Panc1 (cell line): ENCODE data around the gene PYM1. TPM values are rescaled to one million over a fixed set of nuclear protein-coding genes. Genes with fewer than 3 reads are reported as not detected.

ENCODE experiments used
- ATAC-seq: fragments of 200-7000 bp; cut with Tn5 transposase; 2 replicates; pipeline ENCODE4 v1.9.1; 2020; ENCODE audit warnings: mild to moderate bottlenecking, moderate library complexity
- BruUV-seq: library from RNA; stranded (reverse); fragments of 400-500 nt; replicated peaks from 2 replicates; lab custom pipeline; 2021; lab: Mats Ljungman, UMichigan
- CTCF ChIA-PET: fragments of 300-600 bp; sonication (Branson Sonifier 250); formaldehyde crosslinking; loops from one replicate; lab custom pipeline; 2022; ENCODE audit warnings: antibody characterized with exemption; lab: Charles Lee
- POLR2A ChIA-PET: fragments of 300-600 bp; sonication (Branson Sonifier 250); formaldehyde crosslinking; loops from one replicate; lab custom pipeline; 2022; ENCODE audit warnings: antibody characterized with exemption; lab: Charles Lee
- DNase-seq: peaks from one replicate; pipeline ENCODE4 v3.0.0-alpha.2; 2010; ENCODE audit warnings: low read depth, low spot score
- H3K27ac ChIP-seq: 2 replicates; pipeline ENCODE4 v1.5.1; 2011; ENCODE audit warnings: mild to moderate bottlenecking, low read length, inconsistent platforms
- H3K27me3 ChIP-seq: fragments of 200-500 bp; sonication (Bioruptor generic); 2 replicates; pipeline ENCODE4 v1.6.0; 2014; ENCODE audit warnings: low read length, inconsistent platforms; ENCODE audit not compliant: control insufficient read depth, insufficient read depth
- H3K36me3 ChIP-seq: fragments of 200-500 bp; sonication (Bioruptor generic); 2 replicates; pipeline ENCODE4 v1.5.1; 2014; ENCODE audit warnings: inconsistent platforms, mild to moderate bottlenecking, low read length, moderate library complexity; ENCODE audit not compliant: control insufficient read depth, insufficient read depth
- H3K4me1 ChIP-seq: 2 replicates; pipeline ENCODE4 v1.5.1; 2011; ENCODE audit warnings: inconsistent platforms, mild to moderate bottlenecking, low read length, moderate library complexity; ENCODE audit not compliant: control insufficient read depth, insufficient read depth
- H3K4me3 ChIP-seq, 2 experiments: 2 replicates each; pipeline ENCODE4 v1.5.1; 2011 to 2012; ENCODE audit warnings: low read depth in 2 of 2, low read length in 2 of 2, mild to moderate bottlenecking in 2 of 2, inconsistent platforms in 1 of 2, moderate library complexity in 1 of 2
- H3K9me3 ChIP-seq: fragments of 200-500 bp; sonication (Bioruptor generic); 2 replicates; pipeline ENCODE4 v1.5.1; 2014; ENCODE audit warnings: low read depth, mild to moderate bottlenecking, inconsistent platforms, low read length, moderate library complexity; ENCODE audit not compliant: control insufficient read depth, insufficient read depth
- CTCF ChIP-seq: fragments of 450-650 bp; IDR thresholded peaks from 2 replicates; pipeline ENCODE4 v1.5.1; 2017; ENCODE audit warnings: mild to moderate bottlenecking
- POLR2AphosphoS5 ChIP-seq: IDR thresholded peaks from 2 replicates; pipeline ENCODE4 v1.6.1; 2012; ENCODE audit warnings: mild to moderate bottlenecking, low read depth, low read length, moderate library complexity
- REST ChIP-seq, 2 experiments: IDR thresholded peaks; 2 replicates each; pipeline ENCODE4 v1.6.1; 2011 to 2012; ENCODE audit warnings: low read depth in 2 of 2, control low read depth in 1 of 2, low read length in 1 of 2, mild to moderate bottlenecking in 1 of 2, moderate library complexity in 1 of 2; ENCODE audit not compliant: insufficient read depth in 1 of 2
- SIN3A ChIP-seq: IDR thresholded peaks from 2 replicates; pipeline ENCODE4 v1.6.1; 2012; ENCODE audit warnings: low read depth, mild to moderate bottlenecking, low read length, moderate library complexity, borderline replicate concordance; ENCODE audit not compliant: insufficient read depth
- TCF7L2 ChIP-seq: IDR thresholded peaks from 2 replicates; pipeline ENCODE4 v1.6.1; 2011; ENCODE audit warnings: mild to moderate bottlenecking, low read depth, low read length, inconsistent platforms
- in situ Hi-C: cut with HindIII; loops from 2 replicates; pipeline ENCODE4 v1.10.0; 2016; ENCODE audit warnings: low sequenced_read_pairs, low pct_unique_long_range_greater_than_20kb
- intact Hi-C: fragments of 100-400 bp; cut with micrococcal nuclease; formaldehyde crosslinking; loops from one replicate; pipeline ENCODE4 v1.10.0; 2022; ENCODE audit not compliant: unreplicated experiment
- total RNA-seq: library from RNA; stranded (reverse); gene quantifications from one replicate; pipeline ENCODE4 v1.2.1, GENCODE V29; 2021; ENCODE audit not compliant: unreplicated experiment

The PYM1 gene
- total RNA-seq, 1 experiment from 2014 or later = 32.2 TPM

- H3K4me1 ChIP-seq = peaks cover 29% of the 10 kb centered on the region
- ChIA-PET POLR2A (no interaction called here), CTCF (interaction anchor here (0.6 kb wide), 1 partner anchor 124 kb away, joined by 4 read pairs; no protein-coding TSS in a partner anchor)
- intact Hi-C loops = no loop called here
- no peaks in the 10 kb centered on the region for H3K9me3 ChIP-seq
- no peak overlapping the region for H3K27ac ChIP-seq
- BruUV-seq = no TSS peak
- TF ChIP-seq REST (IDR thresholded peaks at IDR 0.05; ENCODE audit: insufficient read depth in 1 of 2, low read depth in 2 of 2, low read length in 1 of 2) (no peak), TCF7L2 (no peak), POLR2AphosphoS5 (no peak), SIN3A (no peak), CTCF (no peak)
- H3K27me3 ChIP-seq = peaks cover 14% of the 10 kb centered on the region; the same call in 1 of the 2 replicates
- DNase-seq (no peak), ATAC-seq (no peak)
- no peaks in the 10 kb centered on the region for H3K36me3 ChIP-seq
- in situ Hi-C loops = no loop called here
- H3K4me3 ChIP-seq = no peak overlapping the region
These were observed 5.6 kb upstream of the PYM1 start for GRCh38 chr12:55933169-55933798.

DNA sequence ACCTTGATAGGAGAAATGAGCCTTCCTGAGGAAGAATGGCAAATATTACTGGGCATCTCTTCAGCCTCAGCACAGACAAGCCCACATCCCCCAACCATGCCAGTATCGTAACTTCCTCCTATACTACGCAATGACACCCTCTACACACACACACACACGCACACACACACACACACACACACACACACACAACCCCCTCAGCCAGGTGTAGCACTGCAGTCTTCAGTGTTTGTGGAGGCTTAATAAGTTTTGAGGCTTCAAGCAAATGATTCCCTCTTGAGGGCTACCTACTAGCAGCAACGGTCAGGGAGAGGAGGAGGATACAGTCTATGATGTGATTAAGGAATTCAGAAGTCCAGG is 4.8 kb upstream of the PYM1 start:
- H3K4me1 ChIP-seq = peaks cover 33% of the 10 kb centered on the region
- POLR2A ChIA-PET = no interaction called here
- no peak for ATAC-seq

More for the DNA sequence above, 4.8 kb upstream of the PYM1 start:
- intact Hi-C loops = no loop called here
- Histone ChIP-seq H3K36me3 (no peaks in the 10 kb centered on the region), H3K27me3 (peaks cover 14% of the 10 kb centered on the region; the same call in 1 of the 2 replicates), H3K27ac (no peak overlapping the region), H3K4me3 (peak overlapping the region; percentile 46 to 69), H3K9me3 (no peaks in the 10 kb centered on the region)
- in situ Hi-C loops = no loop called here
- CTCF ChIA-PET = no interaction called here
- no TSS peak for BruUV-seq
- no peak for TF ChIP-seq CTCF
- no peak for TF ChIP-seq TCF7L2
- TF ChIP-seq REST (IDR thresholded peaks at IDR 0.05; ENCODE audit: insufficient read depth in 1 of 2, low read depth in 2 of 2, low read length in 1 of 2) = no peak
- TF ChIP-seq POLR2AphosphoS5 = no peak
- no peak for TF ChIP-seq SIN3A
- no peak for DNase-seq
